ENCODE results near the gene AHRR. TPM values are rescaled to one million over a fixed set of nuclear protein-coding genes. Genes with fewer than 3 reads are reported as not detected.
"Not testable (repeated sequence)": the region's sequence is repeated elsewhere in the genome, so short reads cannot be mapped to it uniquely, and the experiment has no call there.

The AHRR gene
- total and polyA plus RNA-seq, 7 experiments from 2014 or later: 0.56 to 23.5 (median 1.2) TPM; not detected in 1

GRCh38 chr5:307794-308579 is 13.5 kb upstream of the AHRR start:
- DNase-seq: no peak
- Histone ChIP-seq H3K27me3 (ENCODE audit: control insufficient read depth in 2 of 2, insufficient read depth in 2 of 2, low read length in 2 of 2) (no peaks in the 10 kb centered on the region), H3K27ac (ENCODE audit: low read depth, low read length) (no peak overlapping the region), H3K9me3 (ENCODE audit: control insufficient read depth in 2 of 3, low read length in 3 of 3) (no peaks in the 10 kb centered on the region), H3K4me3 (ENCODE audit: low read length) (no peak overlapping the region), H3K4me1 (ENCODE audit: control insufficient read depth in 2 of 2, insufficient read depth in 2 of 2, low read length in 2 of 2) (no peaks in the 10 kb centered on the region), H3K36me3 (ENCODE audit: control insufficient read depth in 2 of 3, insufficient read depth in 3 of 3, low read length in 3 of 3) (peaks cover 0 to 70% (median 0%) of the 10 kb centered on the region in 3 experiments)
- ChIA-PET CTCF (no interaction called here), POLR2A (no interaction called here)
- no peak overlapping the region for H3K4me3 Mint-ChIP-seq
- intact Hi-C loops (cut with micrococcal nuclease): no loop called here
- peaks cover 0 to 32% (median 3%) of the 10 kb centered on the region in 5 donors for H3K36me3 Mint-ChIP-seq
- ATAC-seq: no peak
- H3K27ac Mint-ChIP-seq: no peak overlapping the region
- no peaks in the 10 kb centered on the region for H3K9me3 Mint-ChIP-seq
- H3K4me1 Mint-ChIP-seq: peaks cover 0 to 8% (median 5%) of the 10 kb centered on the region in 7 donors
- no peaks in the 10 kb centered on the region for H3K27me3 Mint-ChIP-seq

- intact Hi-C loops (cut with micrococcal nuclease): no loop called here
- Histone ChIP-seq H3K27me3 (ENCODE audit: control insufficient read depth in 2 of 2, insufficient read depth in 2 of 2, low read length in 2 of 2) (no peaks in the 10 kb centered on the region), H3K36me3 (ENCODE audit: control insufficient read depth in 2 of 3, insufficient read depth in 3 of 3, low read length in 3 of 3) (peaks cover 0 to 78% (median 0%) of the 10 kb centered on the region in 3 experiments), H3K9me3 (ENCODE audit: control insufficient read depth in 2 of 3, low read length in 3 of 3) (no peaks in the 10 kb centered on the region), H3K27ac (ENCODE audit: low read depth, low read length) (no peak overlapping the region), H3K4me3 (ENCODE audit: low read length) (no peak overlapping the region), H3K4me1 (ENCODE audit: control insufficient read depth in 2 of 2, insufficient read depth in 2 of 2, low read length in 2 of 2) (no peaks in the 10 kb centered on the region)
- Mint-ChIP-seq H3K4me1 (peaks cover 0 to 3% (median 0%) of the 10 kb centered on the region in 7 donors), H3K4me3 (no peak overlapping the region), H3K9me3 (no peaks in the 10 kb centered on the region), H3K36me3 (peaks cover 0 to 35% (median 3%) of the 10 kb centered on the region in 5 donors), H3K27me3 (no peaks in the 10 kb centered on the region), H3K27ac (no peak overlapping the region)
- ATAC-seq (no peak), DNase-seq (no peak)
- POLR2A ChIA-PET: no interaction called here
- CTCF ChIA-PET: no interaction called here
Measured at GRCh38 chr5:308672-309271, 12.7 kb upstream of the AHRR start.

GRCh38 chr5:309831-310230 is 11.7 kb upstream of the AHRR start:
- H3K4me1 ChIP-seq (ENCODE audit: control insufficient read depth in 2 of 2, insufficient read depth in 2 of 2, low read length in 2 of 2); H3K27ac Mint-ChIP-seq; H3K9me3 ChIP-seq (ENCODE audit: control insufficient read depth in 2 of 3, low read length in 3 of 3); POLR2A ChIA-PET; H3K27me3 ChIP-seq (ENCODE audit: control insufficient read depth in 2 of 2, insufficient read depth in 2 of 2, low read length in 2 of 2); H3K27ac ChIP-seq (ENCODE audit: low read depth, low read length); H3K4me3 ChIP-seq (ENCODE audit: low read length); H3K4me3 Mint-ChIP-seq; H3K9me3 Mint-ChIP-seq; H3K4me1 Mint-ChIP-seq; intact Hi-C loops (cut with micrococcal nuclease); ATAC-seq; CTCF ChIA-PET; DNase-seq; H3K27me3 Mint-ChIP-seq: not testable (repeated sequence)
- peaks cover 0 to 39% (median 4%) of the 10 kb centered on the region in 5 donors for H3K36me3 Mint-ChIP-seq
- peaks cover 0 to 88% (median 0%) of the 10 kb centered on the region in 3 experiments for H3K36me3 ChIP-seq (ENCODE audit: control insufficient read depth in 2 of 3, insufficient read depth in 3 of 3, low read length in 3 of 3)

GRCh38 chr5:310516-310915 is 11.0 kb upstream of the AHRR start:
- intact Hi-C loops (cut with micrococcal nuclease): no loop called here
- ChIA-PET CTCF (no interaction called here), POLR2A (no interaction called here)
- Mint-ChIP-seq H3K4me3 (no peak overlapping the region), H3K9me3 (no peaks in the 10 kb centered on the region), H3K4me1 (peaks cover 0 to 3% (median 0%) of the 10 kb centered on the region in 7 donors), H3K36me3 (peaks cover 0 to 39% (median 4%) of the 10 kb centered on the region in 5 donors), H3K27me3 (no peaks in the 10 kb centered on the region), H3K27ac (no peak overlapping the region)
- no peak for DNase-seq
- ATAC-seq: no peak
- H3K27ac ChIP-seq (ENCODE audit: low read depth, low read length): no peak overlapping the region
- no peaks in the 10 kb centered on the region for H3K9me3 ChIP-seq (ENCODE audit: control insufficient read depth in 2 of 3, low read length in 3 of 3)
- peaks cover 0 to 90% (median 0%) of the 10 kb centered on the region in 3 experiments for H3K36me3 ChIP-seq (ENCODE audit: control insufficient read depth in 2 of 3, insufficient read depth in 3 of 3, low read length in 3 of 3)
- no peaks in the 10 kb centered on the region for H3K4me1 ChIP-seq (ENCODE audit: control insufficient read depth in 2 of 2, insufficient read depth in 2 of 2, low read length in 2 of 2)
- H3K4me3 ChIP-seq (ENCODE audit: low read length): no peak overlapping the region
- no peaks in the 10 kb centered on the region for H3K27me3 ChIP-seq (ENCODE audit: control insufficient read depth in 2 of 2, insufficient read depth in 2 of 2, low read length in 2 of 2)

- Histone ChIP-seq H3K27ac (ENCODE audit: low read depth, low read length) (no peak overlapping the region), H3K9me3 (ENCODE audit: control insufficient read depth in 2 of 3, low read length in 3 of 3) (no peaks in the 10 kb centered on the region), H3K4me1 (ENCODE audit: control insufficient read depth in 2 of 2, insufficient read depth in 2 of 2, low read length in 2 of 2) (no peaks in the 10 kb centered on the region), H3K4me3 (ENCODE audit: low read length) (no peak overlapping the region), H3K27me3 (ENCODE audit: control insufficient read depth in 2 of 2, insufficient read depth in 2 of 2, low read length in 2 of 2) (no peaks in the 10 kb centered on the region), H3K36me3 (ENCODE audit: control insufficient read depth in 2 of 3, insufficient read depth in 3 of 3, low read length in 3 of 3) (peaks cover 0 to 92% (median 0%) of the 10 kb centered on the region in 3 experiments)
- Mint-ChIP-seq H3K27ac (peak overlapping the region in 1 of 9 donors; percentile 36), H3K4me1 (peaks cover 0 to under 1% (median 0%) of the 10 kb centered on the region in 7 donors), H3K4me3 (no peak overlapping the region), H3K27me3 (no peaks in the 10 kb centered on the region), H3K36me3 (peaks cover 0 to 36% (median 4%) of the 10 kb centered on the region in 5 donors), H3K9me3 (no peaks in the 10 kb centered on the region)
- DNase-seq (no peak), ATAC-seq (no peak)
- ChIA-PET POLR2A (no interaction called here), CTCF (no interaction called here)
- intact Hi-C loops (cut with micrococcal nuclease): no loop called here
Measured at GRCh38 chr5:310941-311434, 10.5 kb upstream of the AHRR start.

GRCh38 chr5:311963-312362 is 9.6 kb upstream of the AHRR start:
- Mint-ChIP-seq H3K4me1 (peaks cover 0 to 7% (median 4%) of the 10 kb centered on the region in 7 donors), H3K27me3 (no peaks in the 10 kb centered on the region), H3K36me3 (peaks cover 0 to 32% (median 4%) of the 10 kb centered on the region in 5 donors), H3K4me3 (no peak overlapping the region), H3K9me3 (no peaks in the 10 kb centered on the region), H3K27ac (no peak overlapping the region)
- H3K4me3 ChIP-seq (ENCODE audit: low read length): no peak overlapping the region
- no peak for DNase-seq
- ATAC-seq: no peak
- peaks cover 0 to 92% (median 0%) of the 10 kb centered on the region in 3 experiments for H3K36me3 ChIP-seq (ENCODE audit: control insufficient read depth in 2 of 3, insufficient read depth in 3 of 3, low read length in 3 of 3)
- H3K27ac ChIP-seq (ENCODE audit: low read depth, low read length): no peak overlapping the region
- CTCF ChIA-PET: no interaction called here
- no peaks in the 10 kb centered on the region for H3K27me3 ChIP-seq (ENCODE audit: control insufficient read depth in 2 of 2, insufficient read depth in 2 of 2, low read length in 2 of 2)
- no peaks in the 10 kb centered on the region for H3K9me3 ChIP-seq (ENCODE audit: control insufficient read depth in 2 of 3, low read length in 3 of 3)
- intact Hi-C loops (cut with micrococcal nuclease): no loop called here
- H3K4me1 ChIP-seq (ENCODE audit: control insufficient read depth in 2 of 2, insufficient read depth in 2 of 2, low read length in 2 of 2): no peaks in the 10 kb centered on the region
- POLR2A ChIA-PET: no interaction called here
